ENCODE results near the gene CYP46A1.

- TF ChIP-seq CTCF (IDR thresholded peaks at IDR 0.05; ENCODE audit: insufficient read depth, low read length, poor library complexity, severe bottlenecking) (no peak), EZH2phosphoT487 (conservative IDR thresholded peaks at IDR 0.05; ENCODE audit: low read length) (no peak)
Measured at GRCh38 chr14:99691111-99691885, 7.2 kb downstream of the CYP46A1 start.

Measured in SU-DHL-6 (cell line).